ENCODE data around the gene TGFBR3. TPM values are rescaled to one million over a fixed set of nuclear protein-coding genes. Genes with fewer than 3 reads are reported as not detected.
A peak's percentile ranks its signal among the peaks of the same experiment; 100 is the strongest.

Gene TGFBR3
- total RNA-seq, 1 donor from 2014 or later = 125 TPM

- DNase-seq = no peak
These were observed 108.2 kb downstream of the TGFBR3 start for GRCh38 chr1:91777630-91778300.

GRCh38 chr1:91777196-91777595 lies 108.8 kb downstream of the TGFBR3 start:
- DNase-seq = no peak

DNA sequence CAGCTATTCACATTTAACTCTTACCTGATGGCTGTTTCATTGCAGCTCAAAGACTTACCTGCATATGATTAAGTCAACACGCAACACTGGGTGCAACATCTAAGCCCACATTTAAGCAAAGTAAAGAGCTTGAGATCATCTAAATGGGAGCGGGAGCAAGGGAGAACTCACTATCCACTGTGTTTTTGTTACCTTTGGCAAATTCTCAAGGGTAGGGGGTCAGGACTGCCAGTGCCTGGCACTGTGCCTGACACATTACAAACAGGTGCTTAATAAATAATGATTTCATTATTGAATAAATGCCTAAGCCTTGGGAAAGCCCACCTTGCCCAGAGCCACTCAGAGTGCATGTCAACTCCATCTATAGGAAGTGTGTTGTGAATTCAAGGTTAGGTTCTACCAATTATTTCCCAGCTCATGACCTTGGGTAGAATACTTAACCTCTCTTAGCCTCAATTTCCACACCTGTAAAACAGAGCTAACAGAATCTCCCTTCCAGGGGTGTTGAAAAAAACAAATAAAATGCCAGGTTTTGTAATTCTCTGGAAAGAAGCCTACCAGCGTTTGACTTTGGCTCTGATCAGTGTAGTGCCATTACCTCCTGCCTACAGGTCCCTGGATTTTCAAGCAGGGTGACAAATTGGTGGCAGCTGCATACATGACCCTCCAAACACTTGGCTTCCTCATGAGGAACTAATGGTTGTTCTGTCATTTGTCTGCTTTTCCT lies 109.7 kb downstream of the TGFBR3 start:
- no peak for DNase-seq

DNA sequence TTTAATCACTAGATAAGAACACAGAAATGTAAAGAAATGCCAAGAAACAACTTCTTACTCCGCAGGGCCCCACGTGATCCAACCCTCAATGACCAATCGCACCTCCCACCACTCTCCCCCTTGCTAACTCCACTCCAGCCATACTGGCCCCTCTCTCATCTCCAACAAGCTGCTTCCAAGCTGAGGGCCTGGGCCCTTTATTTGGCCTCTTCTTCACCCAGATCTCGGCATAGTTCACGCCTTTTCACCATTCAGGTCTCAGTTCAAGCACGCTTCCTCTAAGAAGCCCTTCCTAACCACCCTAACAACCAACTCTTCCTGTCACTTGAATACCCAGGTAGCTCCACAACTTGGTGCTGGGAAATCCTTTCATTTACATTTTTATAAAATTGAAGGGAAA lies 110.7 kb downstream of the TGFBR3 start:
- no peak for DNase-seq

- no peak for DNase-seq
These were observed 111.3 kb downstream of the TGFBR3 start for GRCh38 chr1:91774520-91775203.

DNA sequence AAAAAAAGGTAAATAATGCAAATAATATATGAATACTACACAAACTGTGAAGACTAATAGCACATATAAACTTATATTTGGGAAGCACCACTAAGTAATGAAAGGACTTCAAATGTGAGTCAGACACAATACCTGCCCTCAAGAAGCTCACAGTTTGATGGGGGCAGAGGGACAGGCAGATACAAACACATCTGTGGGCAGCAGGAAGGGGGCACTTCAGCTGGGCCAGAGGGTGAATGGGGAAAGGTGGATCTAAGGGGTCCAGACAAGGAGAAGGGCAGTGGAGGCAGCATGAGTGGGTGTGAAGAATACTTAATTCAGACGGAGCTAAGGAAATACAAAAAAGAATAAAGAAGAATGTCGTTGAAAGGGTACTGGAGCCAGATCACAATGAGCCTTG lies 114.2 kb downstream of the TGFBR3 start:
- DNase-seq = no peak

- DNase-seq = no peak
These were observed 115.2 kb downstream of the TGFBR3 start for GRCh38 chr1:91770667-91771268.

GRCh38 chr1:91769742-91770141 lies 116.2 kb downstream of the TGFBR3 start:
- DNase-seq = no peak

DNA sequence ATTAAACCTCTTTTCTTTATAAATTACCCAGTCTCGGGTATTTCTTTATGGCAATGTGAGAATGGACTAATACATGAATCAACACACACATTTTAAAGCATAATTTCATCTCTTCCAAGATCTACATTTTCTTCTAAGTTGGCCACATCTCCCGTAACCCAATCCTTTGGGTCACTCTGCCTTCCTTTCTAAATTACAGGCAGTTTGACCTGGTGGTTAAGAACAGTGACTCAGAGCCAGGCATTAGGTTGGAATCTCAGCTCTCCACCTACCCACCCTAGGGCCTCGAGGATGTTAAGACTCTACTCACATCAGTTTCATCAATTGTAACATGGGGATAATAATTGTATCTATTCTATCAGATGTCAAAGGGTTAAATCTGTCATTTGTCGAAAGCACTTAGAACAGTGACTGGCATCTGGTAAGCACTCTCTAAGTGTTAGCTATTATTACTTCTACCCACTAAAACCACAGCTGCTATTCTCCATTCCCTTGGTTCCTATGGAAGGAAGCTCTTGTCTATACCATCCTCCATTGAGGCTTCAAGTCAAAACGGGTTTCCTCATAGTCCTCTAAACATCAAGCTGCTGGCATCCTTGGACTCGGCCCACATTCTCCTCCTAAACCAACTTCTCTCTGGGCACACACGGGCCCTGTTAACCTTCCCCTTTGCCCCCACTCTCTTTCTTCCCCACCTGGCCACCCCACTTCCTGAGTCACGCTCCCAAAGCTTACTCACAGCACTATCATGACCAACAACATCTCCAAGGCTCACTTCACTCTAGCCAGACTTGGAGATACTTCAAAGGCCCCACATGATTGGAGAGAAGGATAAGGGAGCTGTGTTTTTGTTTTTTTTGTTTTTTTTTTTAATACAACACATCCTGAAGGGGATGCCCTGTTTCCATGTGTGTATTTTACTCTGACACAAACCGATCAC lies 116.9 kb downstream of the TGFBR3 start:
- no peak for DNase-seq

DNA sequence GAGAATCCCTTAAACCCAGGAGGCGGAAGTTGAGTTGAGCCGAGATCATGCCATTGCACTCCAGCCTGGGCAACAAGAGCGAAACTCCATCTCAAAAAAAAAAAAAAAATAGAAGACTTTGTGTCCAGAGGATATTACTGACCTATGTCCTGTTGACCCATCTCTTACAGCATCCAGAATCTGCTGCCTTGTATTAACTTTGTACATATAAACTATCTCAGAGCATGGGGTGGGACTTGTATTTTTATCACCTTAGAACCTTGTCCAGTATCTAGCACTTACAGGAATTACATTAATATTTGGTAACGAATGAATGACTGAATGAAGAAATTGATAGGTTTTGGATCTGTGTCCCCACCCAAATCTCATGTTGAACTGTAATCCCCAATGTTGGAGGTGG lies 117.8 kb downstream of the TGFBR3 start:
- DNase-seq = no peak

DNA sequence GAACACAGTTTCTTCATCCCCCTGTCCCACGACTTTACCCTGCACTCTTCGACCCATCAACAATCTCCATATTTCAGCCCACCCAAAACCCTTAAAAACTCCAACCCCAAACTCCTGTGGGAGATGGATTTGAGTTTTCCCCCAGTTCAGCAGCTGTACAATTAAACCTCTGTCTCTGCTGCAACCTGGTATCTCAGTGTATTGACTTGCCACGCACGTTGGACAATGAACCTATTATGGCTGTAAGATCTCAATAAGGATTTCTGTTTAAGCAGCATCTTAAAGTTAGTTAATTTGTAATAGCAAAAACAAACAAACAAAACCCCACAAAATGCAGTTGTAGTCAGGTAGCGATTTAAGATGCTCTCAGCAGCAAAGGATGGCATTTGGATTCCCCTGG lies 119.1 kb downstream of the TGFBR3 start:
- no peak for DNase-seq

- no peak for DNase-seq
These were observed 120.0 kb downstream of the TGFBR3 start for GRCh38 chr1:91765880-91766443.

- DNase-seq = no peak
These were observed 120.7 kb downstream of the TGFBR3 start for GRCh38 chr1:91765293-91765692.

DNA sequence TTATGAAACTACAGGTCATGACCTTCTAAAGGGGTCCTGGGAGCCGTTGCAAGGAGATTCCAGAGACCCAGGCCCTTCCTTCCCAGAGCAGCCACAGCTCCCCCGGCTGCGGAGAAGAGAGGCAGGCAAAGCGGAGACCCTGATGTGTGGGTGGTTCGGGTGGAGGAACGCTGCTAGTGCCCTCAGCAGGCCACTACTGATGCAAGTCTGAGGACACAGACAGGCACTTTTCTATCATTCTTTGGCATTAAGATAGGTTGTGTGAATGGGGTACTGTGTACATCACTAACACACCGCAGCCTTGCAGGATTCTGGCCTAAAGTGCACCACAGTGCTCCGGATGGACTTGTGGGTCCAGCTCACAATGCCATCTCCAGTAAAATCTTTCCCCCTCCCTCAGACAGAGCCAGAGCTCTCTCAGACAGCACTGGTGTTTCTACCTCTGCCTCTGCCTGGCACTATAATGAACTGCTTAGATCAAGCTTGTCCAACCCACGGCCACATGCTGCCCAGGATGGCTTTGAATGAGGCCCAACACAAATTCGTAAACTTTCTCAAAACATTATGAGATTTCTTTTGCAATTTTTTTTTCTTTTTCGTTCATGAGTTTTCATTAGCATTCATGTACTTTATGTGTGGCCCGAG lies 121.4 kb downstream of the TGFBR3 start:
- DNase-seq = no peak

DNA sequence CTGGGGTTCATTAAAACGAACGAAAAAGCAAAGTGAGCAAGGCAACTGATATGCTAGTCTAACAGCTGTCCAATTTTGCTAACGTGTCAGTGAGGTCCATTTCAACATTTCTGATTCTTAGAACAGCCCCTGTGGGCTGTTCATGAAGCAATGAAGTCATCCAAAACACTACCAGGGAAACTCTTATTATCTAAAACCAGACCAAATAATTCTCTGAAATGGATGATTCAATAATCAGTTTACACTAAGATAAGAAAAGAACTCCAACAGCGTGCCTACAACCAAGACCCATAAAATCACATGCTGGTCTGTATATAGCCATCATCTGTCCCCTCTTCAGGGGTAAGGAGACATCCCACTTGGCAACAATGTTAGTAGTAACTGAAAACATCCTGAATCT lies 122.7 kb downstream of the TGFBR3 start:
- peak; percentile 13 for DNase-seq

DNA sequence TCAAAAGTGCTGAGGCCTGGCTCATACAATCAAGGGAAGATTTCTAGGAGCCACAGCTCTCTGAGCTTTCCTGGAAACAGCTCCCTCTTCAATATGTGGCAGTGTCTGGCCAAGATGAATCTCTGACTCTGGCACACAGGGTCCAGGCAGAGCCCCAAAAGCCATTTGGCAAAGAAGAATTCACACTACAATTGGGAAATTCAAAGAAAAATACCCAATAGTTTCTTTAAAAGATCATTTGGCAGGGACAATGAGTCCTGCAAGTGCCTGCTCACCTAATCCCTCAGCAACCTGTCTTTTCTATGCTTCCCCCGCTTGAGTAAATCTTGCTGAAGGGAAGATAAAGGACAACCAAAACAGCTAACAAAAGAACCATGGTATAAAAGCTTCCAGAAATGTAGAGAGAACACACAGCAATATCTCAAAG lies 124.6 kb downstream of the TGFBR3 start:
- peak; percentile 55 for DNase-seq

DNA sequence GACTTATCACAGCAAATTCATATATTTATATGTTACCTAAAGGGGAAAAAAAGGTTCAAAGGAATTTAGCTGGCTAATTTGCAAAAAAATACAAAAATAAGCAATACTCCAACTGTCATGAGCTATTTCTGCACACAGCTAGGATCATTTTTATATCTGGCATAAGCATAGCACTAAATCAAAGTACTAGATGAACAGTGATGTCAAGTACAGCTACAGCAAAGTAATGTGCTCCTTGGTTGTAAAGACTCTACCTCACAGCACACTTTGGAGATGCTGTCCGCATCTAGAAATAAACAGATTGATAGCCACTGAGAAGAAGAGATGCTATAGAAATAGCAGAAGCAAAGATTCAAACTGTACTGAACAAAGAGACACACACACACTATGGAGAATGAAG lies 125.4 kb downstream of the TGFBR3 start:
- no peak for DNase-seq

DNA sequence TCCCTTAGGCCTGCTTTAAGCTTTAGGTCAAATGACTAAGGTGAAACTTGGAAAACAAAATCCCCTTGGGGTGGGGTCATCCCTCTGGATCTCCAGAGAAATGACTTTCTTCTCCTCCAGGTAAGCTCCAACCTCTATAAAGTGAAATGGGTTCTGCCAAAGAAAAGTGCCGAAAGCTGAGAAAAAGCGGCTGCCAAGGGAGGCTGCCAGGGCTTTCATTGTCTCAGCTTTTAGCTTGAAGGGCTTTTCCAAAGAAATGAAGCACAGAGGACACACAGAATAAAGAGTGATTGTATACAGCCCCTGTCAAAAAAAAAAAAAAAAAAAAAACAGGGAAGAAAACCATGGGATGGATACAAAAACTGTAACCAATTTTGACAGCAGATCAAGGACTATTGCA lies 126.9 kb downstream of the TGFBR3 start:
- DNase-seq = no peak

- peak; percentile 61 for DNase-seq
These were observed 128.0 kb downstream of the TGFBR3 start for GRCh38 chr1:91757763-91758460.

DNA sequence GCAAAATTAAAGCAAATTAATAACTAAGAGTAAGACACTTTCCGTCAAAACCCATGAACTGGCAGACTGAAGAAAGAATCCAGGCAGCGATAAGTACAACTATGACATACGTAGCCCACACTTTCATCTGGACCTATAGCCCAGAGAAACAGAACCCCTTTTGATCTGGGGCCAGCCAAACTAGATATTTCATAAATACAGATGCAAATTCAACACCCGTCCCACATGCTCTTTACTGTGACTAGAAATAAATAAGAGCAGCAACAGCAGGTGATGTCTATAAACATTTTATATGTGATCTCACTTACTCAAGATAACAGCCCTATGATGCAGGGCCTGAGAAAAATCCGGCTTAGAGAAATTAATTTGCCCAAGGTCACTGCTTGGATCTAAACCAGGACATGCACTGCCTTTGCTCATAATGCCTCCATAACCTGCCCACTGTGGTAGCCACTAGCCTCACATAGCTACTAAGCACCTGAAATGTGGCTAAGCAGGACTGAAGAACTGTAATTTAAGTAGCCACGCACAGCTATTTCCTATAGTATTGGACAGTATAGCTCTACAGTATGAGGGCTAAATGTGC lies 130.2 kb downstream of the TGFBR3 start:
- DNase-seq = no peak

Measured in skin of body (tissue), 2 donors.